Left lung (tissue), 10 donors: Measurements from ENCODE around the gene RBKS. TPM values are rescaled to one million over a fixed set of nuclear protein-coding genes. Genes with fewer than 3 reads are reported as not detected.
"Not testable (repeated sequence)": the region's sequence is repeated elsewhere in the genome, so short reads cannot be mapped to it uniquely, and the experiment has no call there.

Experiments used
- ATAC-seq: fragments of 200-7000 bp; cut with Tn5 transposase; one replicate; pipeline ENCODE4 v1.9.1; 2020; ENCODE audit warnings: moderate library complexity
- DNase-seq, 4 donors: peaks; one replicate each; pipeline ENCODE4 v3.0.0-alpha.2; 2013 to 2020
- H3K27ac ChIP-seq, 2 donors: fragments of 200-600 bp; sonication (generic) in 1 of 2; one replicate each; pipeline versions ENCODE4 v1.5.0 to v1.8.0; 2020 to 2021
- H3K27me3 ChIP-seq, 2 donors: fragments of 200-600 bp; sonication (generic) in 1 of 2; one replicate each; pipeline versions ENCODE4 v1.5.0 to v1.8.0; 2020 to 2021
- H3K36me3 ChIP-seq, 2 donors: fragments of 200-600 bp; sonication (generic) in 1 of 2; one replicate each; pipeline versions ENCODE4 v1.5.0 to v1.8.0; 2020 to 2021
- H3K4me1 ChIP-seq, 2 donors: fragments of 200-600 bp; one replicate each; pipeline ENCODE4 v1.8.0; 2021
- H3K4me3 ChIP-seq, 2 donors: fragments of 200-600 bp; sonication (generic) in 1 of 2; one replicate each; pipeline versions ENCODE4 v1.5.0 to v1.8.0; 2020 to 2021; ENCODE audit warnings: mild to moderate bottlenecking in 1 of 2
- H3K9me3 ChIP-seq, 2 donors: fragments of 200-600 bp; sonication (generic) in 1 of 2; one replicate each; pipeline versions ENCODE4 v1.5.0 to v1.8.0; 2020 to 2021
- intact Hi-C, 2 donors: fragments of 100-400 bp; cut with DNase I; formaldehyde crosslinking; loops; one replicate each; pipeline versions ENCODE4 v1.11.2 to v1.14.2; 2022
- polyA plus RNA-seq, 6 donors: library from polyadenylated mRNA; unstranded; fragments of 120-200 nt; gene quantifications; one replicate each; pipeline ENCODE4 v1.2.1, GENCODE V29; 2013; ENCODE audit not compliant: insufficient read length in 6 of 6
- total RNA-seq, 2 donors: library from RNA; stranded (reverse); fragmentation: NEBNext Ultra II Directional; extraction: Animal tissue kit (Norgen Biotek cat#: 25700); gene quantifications; one replicate each; pipeline ENCODE4 v1.2.1, GENCODE V29; 2021
- TF ChIP-seq, protein P1 (sequence below), 2 donors: fragments of 200-600 bp; sonication (generic) in 1 of 2; IDR thresholded peaks; one replicate each; pipeline versions ENCODE4 v1.5.0 to v1.8.0; 2021; ENCODE audit warnings: antibody characterized with exemption in 2 of 2
- donor health status: DM: no; HTN: yes; CAD: no.
- donor health status: DM: no; HTN: no; CAD: no.

The RBKS gene
- total and polyA plus RNA-seq, 8 donors: 2.0 to 4.0 (median 2.6) TPM

DNA sequence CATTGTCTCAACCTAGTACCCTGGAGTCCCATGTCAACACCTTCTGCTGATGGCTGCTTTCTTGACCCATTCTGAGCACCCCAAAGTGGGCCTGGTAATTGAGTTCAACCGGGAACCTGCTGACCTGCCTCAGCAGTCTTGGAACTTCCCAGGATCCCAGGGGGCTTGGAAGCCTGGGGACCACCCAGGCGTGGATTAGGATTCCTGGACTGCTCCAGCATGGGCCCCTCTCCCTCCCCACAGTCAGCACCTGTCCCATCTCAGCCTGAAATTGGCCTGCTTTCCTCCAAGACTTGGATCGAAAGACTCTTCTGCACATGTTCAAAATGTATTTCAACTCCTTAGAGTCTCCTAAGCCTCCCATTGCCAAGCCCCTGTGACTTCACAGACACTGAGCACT, 134.1 kb downstream of the RBKS start:
- intact Hi-C loops: no loop called here
- TF ChIP-seq, protein P1, sequence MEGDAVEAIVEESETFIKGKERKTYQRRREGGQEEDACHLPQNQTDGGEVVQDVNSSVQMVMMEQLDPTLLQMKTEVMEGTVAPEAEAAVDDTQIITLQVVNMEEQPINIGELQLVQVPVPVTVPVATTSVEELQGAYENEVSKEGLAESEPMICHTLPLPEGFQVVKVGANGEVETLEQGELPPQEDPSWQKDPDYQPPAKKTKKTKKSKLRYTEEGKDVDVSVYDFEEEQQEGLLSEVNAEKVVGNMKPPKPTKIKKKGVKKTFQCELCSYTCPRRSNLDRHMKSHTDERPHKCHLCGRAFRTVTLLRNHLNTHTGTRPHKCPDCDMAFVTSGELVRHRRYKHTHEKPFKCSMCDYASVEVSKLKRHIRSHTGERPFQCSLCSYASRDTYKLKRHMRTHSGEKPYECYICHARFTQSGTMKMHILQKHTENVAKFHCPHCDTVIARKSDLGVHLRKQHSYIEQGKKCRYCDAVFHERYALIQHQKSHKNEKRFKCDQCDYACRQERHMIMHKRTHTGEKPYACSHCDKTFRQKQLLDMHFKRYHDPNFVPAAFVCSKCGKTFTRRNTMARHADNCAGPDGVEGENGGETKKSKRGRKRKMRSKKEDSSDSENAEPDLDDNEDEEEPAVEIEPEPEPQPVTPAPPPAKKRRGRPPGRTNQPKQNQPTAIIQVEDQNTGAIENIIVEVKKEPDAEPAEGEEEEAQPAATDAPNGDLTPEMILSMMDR (IDR thresholded peaks at IDR 0.05): no peak

DNA sequence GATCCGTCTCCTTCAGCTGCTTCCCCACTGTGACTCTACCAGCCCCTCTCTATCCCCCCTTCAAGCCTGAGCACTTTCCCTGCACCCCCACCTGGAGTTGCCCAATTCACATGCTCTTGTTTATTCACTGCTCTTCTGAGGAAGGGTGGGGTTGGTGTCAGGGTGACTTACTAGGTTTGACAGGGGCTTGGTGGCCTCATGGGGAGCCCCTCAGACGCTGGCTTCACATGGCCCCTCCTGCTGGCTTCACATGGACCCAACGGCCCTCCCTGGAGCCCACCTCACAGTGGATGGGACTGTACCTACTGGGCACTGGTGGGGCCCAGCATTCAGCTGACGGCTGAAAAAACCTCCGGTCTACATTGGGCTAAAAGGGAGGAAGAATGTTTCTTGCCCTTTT, 135.4 kb downstream of the RBKS start:
- H3K27ac ChIP-seq: no peak overlapping the region
- DNase-seq (no peak), ATAC-seq (no peak)
- intact Hi-C loops: no loop called here
- no peaks in the 10 kb centered on the region for H3K9me3 ChIP-seq
- H3K36me3 ChIP-seq: no peaks in the 10 kb centered on the region
- peaks cover 0 to 25% of the 10 kb centered on the region in 2 donors for H3K4me1 ChIP-seq
- TF ChIP-seq, protein P1 (IDR thresholded peaks at IDR 0.05): no peak
- H3K4me3 ChIP-seq: no peak overlapping the region
- H3K27me3 ChIP-seq: no peaks in the 10 kb centered on the region

More for the DNA sequence above, 134.1 kb downstream of the RBKS start:
- Histone ChIP-seq H3K4me1 (peaks cover 0 to 25% of the 10 kb centered on the region in 2 donors), H3K27ac (no peak overlapping the region), H3K27me3 (no peaks in the 10 kb centered on the region), H3K4me3 (no peak overlapping the region), H3K36me3 (no peaks in the 10 kb centered on the region), H3K9me3 (no peaks in the 10 kb centered on the region)
- ATAC-seq (no peak), DNase-seq (no peak)

DNA sequence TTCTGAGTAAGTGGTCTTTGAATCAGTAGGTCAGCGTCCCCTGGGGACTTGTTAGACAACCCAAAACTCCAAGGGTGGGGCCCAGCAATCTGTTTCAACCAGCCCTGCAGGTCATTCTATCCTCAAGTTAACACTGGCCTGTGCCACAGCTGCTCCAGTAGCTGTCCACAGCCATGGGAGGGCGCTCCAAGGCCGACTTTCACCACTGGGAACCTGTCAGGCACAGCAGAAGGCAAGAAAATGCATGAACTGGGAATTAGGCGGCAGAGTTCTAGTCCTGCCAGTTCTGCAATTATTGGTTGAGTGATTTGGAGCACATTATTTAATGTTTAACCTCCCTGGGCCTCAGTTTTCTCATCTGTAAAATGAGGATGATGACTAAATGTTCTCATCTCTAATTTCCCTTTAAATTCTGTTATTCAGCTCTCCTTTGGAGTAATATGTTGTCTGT, 136.0 kb downstream of the RBKS start:
- no peak overlapping the region for H3K4me3 ChIP-seq
- H3K36me3 ChIP-seq: no peaks in the 10 kb centered on the region
- H3K27me3 ChIP-seq: no peaks in the 10 kb centered on the region
- peaks cover 0 to 5% of the 10 kb centered on the region in 2 donors for H3K9me3 ChIP-seq
- intact Hi-C loops: no loop called here
- H3K4me1 ChIP-seq: peaks cover 0 to 25% of the 10 kb centered on the region in 2 donors
- DNase-seq (peak in 3 of 4 donors; percentile 62 to 94 (median 88)), ATAC-seq (peak; percentile 94)
- no peak overlapping the region for H3K27ac ChIP-seq
- TF ChIP-seq, protein P1 (IDR thresholded peaks at IDR 0.05): peak; percentile 81 to 86

DNA sequence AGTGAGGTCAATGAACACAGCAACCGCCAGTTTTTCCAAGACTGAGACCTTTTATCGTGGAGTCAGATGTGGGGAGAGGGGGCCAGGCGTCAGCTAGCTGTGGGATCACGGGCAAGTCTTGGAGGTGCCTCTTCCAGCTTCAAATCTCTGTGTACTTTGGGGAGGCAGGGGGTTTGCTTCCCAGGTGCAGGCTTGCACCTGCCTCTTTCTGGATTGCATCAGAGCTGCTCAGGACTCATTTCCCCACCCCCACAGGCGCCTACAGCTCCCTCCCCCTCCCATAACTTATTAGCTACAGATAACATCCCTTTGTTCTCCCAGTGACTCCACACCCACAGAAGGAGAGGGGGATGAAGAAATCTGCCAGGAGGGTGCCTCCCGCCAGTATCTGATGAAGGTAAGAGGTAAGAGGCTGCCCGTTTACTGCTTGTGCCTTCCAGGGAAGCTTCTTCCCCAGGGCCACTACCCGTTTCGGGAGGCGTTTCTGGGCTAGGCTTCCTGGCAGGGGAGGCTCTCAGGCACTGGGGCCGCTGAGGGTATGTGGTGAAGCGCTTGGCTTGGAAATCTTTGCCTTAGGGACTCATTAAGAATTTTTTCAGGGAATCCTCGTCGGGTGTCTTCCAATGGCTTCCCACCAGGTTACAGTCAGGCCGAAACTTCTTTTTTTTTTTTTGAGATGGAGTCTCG, 137.5 kb downstream of the RBKS start:
- H3K4me1 ChIP-seq: peaks cover 0 to 25% of the 10 kb centered on the region in 2 donors
- no peak overlapping the region for H3K4me3 ChIP-seq
- H3K27me3 ChIP-seq: no peaks in the 10 kb centered on the region
- ATAC-seq: peak; percentile 77
- H3K9me3 ChIP-seq: peaks cover 0 to 13% of the 10 kb centered on the region in 2 donors
- H3K27ac ChIP-seq: peak overlapping the region in 1 of 2 donors; percentile 70
- intact Hi-C loops: no loop called here
- no peaks in the 10 kb centered on the region for H3K36me3 ChIP-seq
- peak in 1 of 4 donors; percentile 49 for DNase-seq
- TF ChIP-seq, protein P1 (IDR thresholded peaks at IDR 0.05): no peak

DNA sequence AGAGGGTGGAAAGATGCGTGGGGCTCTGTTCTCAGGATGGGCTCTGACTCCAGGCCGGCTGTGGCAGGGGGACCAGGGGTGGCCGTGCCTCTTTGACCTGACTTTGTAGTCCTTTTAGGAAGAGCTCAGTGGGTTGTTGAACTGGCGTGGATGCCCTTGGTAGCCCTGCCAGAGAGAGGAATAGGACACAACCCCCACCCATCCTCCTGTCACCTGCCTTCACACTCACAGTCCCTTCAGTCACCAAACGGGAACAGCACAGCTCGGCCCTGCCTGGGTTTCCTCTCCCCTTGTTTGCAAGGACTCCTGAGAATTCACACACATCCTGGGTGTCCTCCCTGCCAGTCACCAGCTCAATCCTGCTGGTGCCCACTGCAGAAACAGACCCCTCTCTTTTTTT, 138.8 kb downstream of the RBKS start:
- no peak overlapping the region for H3K4me3 ChIP-seq
- H3K9me3 ChIP-seq: peaks cover 0 to 13% of the 10 kb centered on the region in 2 donors
- TF ChIP-seq, protein P1 (IDR thresholded peaks at IDR 0.05): no peak
- no peaks in the 10 kb centered on the region for H3K27me3 ChIP-seq
- H3K4me1 ChIP-seq: peaks cover 0 to 19% of the 10 kb centered on the region in 2 donors
- ATAC-seq (no peak), DNase-seq (no peak)
- H3K27ac ChIP-seq: no peak overlapping the region
- no peaks in the 10 kb centered on the region for H3K36me3 ChIP-seq
- intact Hi-C loops: no loop called here

DNA sequence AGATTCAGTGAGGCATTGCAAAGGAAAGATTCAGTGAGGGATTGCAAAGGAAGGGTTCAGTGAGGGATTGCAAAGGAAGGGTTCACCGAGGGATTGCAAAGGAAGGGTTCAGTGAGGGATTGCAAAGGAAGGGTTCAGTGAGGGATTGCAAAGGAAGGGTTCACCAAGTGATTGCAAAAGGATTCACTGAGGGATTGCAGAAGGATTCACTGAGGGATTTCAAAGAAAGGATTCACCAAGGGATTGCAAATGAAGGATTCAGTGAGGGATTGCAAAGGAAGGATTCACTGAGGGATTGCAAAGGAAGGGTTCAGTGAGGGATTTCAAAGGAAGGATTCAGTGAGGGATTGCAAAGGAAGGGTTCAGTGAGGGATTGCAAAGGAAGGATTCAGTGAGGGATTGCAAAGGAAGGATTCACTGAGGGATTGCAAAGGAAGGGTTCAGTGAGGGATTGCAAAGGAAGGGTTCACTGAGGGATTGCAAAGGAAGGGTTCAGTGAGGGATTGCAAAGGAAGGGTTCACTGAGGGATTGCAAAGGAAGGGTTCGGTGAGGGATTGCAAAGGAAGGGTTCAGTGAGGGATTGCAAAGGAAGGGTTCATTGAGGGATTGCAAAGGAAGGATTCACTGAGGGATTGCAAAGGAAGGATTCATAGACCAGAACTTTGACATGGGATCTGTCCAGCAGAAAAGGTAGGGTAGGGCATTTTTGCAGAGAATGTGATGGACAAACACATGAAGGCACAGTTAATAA, 141.2 kb downstream of the RBKS start:
- H3K4me1 ChIP-seq, H3K27ac ChIP-seq, ATAC-seq, DNase-seq, intact Hi-C loops, H3K27me3 ChIP-seq, H3K4me3 ChIP-seq, H3K36me3 ChIP-seq: not testable (repeated sequence)
- H3K9me3 ChIP-seq: peaks cover 0 to 13% of the 10 kb centered on the region in 2 donors
